Activated effector memory CD4-positive, alpha-beta T cell treated with Interleukin-2 at 50 U/mL for 16 hours (primary cell): ENCODE results near the gene MEGF10.

ENCODE experiments used
- DNase-seq: peaks from one replicate; pipeline ENCODE4 v3.0.0-alpha.2; 2020

Gene MEGF10

GRCh38 chr5:127418367-127418766, 127.8 kb downstream of the MEGF10 start:
- DNase-seq = no peak

GRCh38 chr5:127418974-127419682, 128.5 kb downstream of the MEGF10 start:
- no peak for DNase-seq

GRCh38 chr5:127419683-127420257, 129.2 kb downstream of the MEGF10 start:
- DNase-seq = no peak

GRCh38 chr5:127420758-127421157, 130.2 kb downstream of the MEGF10 start:
- DNase-seq = no peak

GRCh38 chr5:127421471-127421870, 130.9 kb downstream of the MEGF10 start:
- DNase-seq = no peak

- DNase-seq = no peak
Observed at GRCh38 chr5:127423173-127423798, 132.7 kb downstream of the MEGF10 start.

- DNase-seq = no peak
Observed at GRCh38 chr5:127425037-127425436, 134.4 kb downstream of the MEGF10 start.

GRCh38 chr5:127425868-127426267, 135.3 kb downstream of the MEGF10 start:
- DNase-seq = no peak

- no peak for DNase-seq
Observed at GRCh38 chr5:127426661-127427060, 136.1 kb downstream of the MEGF10 start.

- no peak for DNase-seq
Observed at GRCh38 chr5:127428276-127428675, 137.7 kb downstream of the MEGF10 start.

- no peak for DNase-seq
Observed at GRCh38 chr5:127428748-127429147, 138.2 kb downstream of the MEGF10 start.

- no peak for DNase-seq
Observed at GRCh38 chr5:127429928-127430327, 139.3 kb downstream of the MEGF10 start.

GRCh38 chr5:127430627-127431026, 140.0 kb downstream of the MEGF10 start:
- no peak for DNase-seq

- DNase-seq = no peak
Observed at GRCh38 chr5:127431977-127432585, 141.5 kb downstream of the MEGF10 start.

- DNase-seq = no peak
Observed at GRCh38 chr5:127433526-127433925, 142.9 kb downstream of the MEGF10 start.

GRCh38 chr5:127434588-127434987, 144.0 kb downstream of the MEGF10 start:
- DNase-seq = no peak

- no peak for DNase-seq
Observed at GRCh38 chr5:127435821-127436220, 145.2 kb downstream of the MEGF10 start.

GRCh38 chr5:127439644-127440043, 149.0 kb downstream of the MEGF10 start:
- DNase-seq = no peak

- DNase-seq = no peak
Observed at GRCh38 chr5:127440831-127441230, 150.2 kb downstream of the MEGF10 start.

- no peak for DNase-seq
Observed at GRCh38 chr5:127441799-127442484, 151.3 kb downstream of the MEGF10 start.

GRCh38 chr5:127444171-127444570, 153.6 kb downstream of the MEGF10 start:
- DNase-seq = no peak

GRCh38 chr5:127445328-127445727, 154.7 kb downstream of the MEGF10 start:
- no peak for DNase-seq

GRCh38 chr5:127446626-127447025, 156.0 kb downstream of the MEGF10 start:
- DNase-seq = no peak
